Large intestine (tissue), 3 donors: Measurements from ENCODE around the gene CYB561A3. TPM values are rescaled to one million over a fixed set of nuclear protein-coding genes. Genes with fewer than 3 reads are reported as not detected.

Source experiments
- DNase-seq, 2 donors: peaks; one replicate each; pipeline versions ENCODE4 v3.0.0 to v3.0.0-alpha.2; 2013
- H3K27ac ChIP-seq: one replicate; pipeline ENCODE4 v1.5.1; 2013; ENCODE audit warnings: low read length
- H3K27me3 ChIP-seq: 2 replicates; pipeline ENCODE4 v1.6.1; 2013; ENCODE audit warnings: low read length; ENCODE audit not compliant: control insufficient read depth, insufficient read depth
- H3K36me3 ChIP-seq: 2 replicates; pipeline ENCODE4 v1.6.1; 2013; ENCODE audit warnings: low read length; ENCODE audit not compliant: control insufficient read depth, insufficient read depth
- H3K4me1 ChIP-seq: one replicate; pipeline ENCODE4 v1.6.1; 2013; ENCODE audit warnings: low read length; ENCODE audit not compliant: control insufficient read depth, insufficient read depth
- H3K4me3 ChIP-seq: one replicate; pipeline ENCODE4 v1.5.1; 2013; ENCODE audit warnings: low read length
- H3K9me3 ChIP-seq: one replicate; pipeline ENCODE4 v1.6.1; 2013; ENCODE audit warnings: mild to moderate bottlenecking, low read depth, low read length, moderate library complexity; ENCODE audit not compliant: control insufficient read depth
- WGBS: methylation state at CpG from one replicate; pipeline ENCODE4 v1.1.5; 2013; ENCODE audit warnings: low lambda C conversion rate; ENCODE audit not compliant: insufficient coverage; 5-methylcytosine and 5-hydroxymethylcytosine counted together
- polyA plus RNA-seq: library from polyadenylated mRNA; unstranded; fragments of 120-200 nt; gene quantifications from one replicate; pipeline ENCODE4 v1.2.1, GENCODE V29; 2013

CYB561A3 gene
- polyA plus RNA-seq, 1 donor = 31.1 TPM

- peaks cover 89% of the 10 kb centered on the region for H3K36me3 ChIP-seq
- no peak overlapping the region for H3K4me3 ChIP-seq
- DNase-seq = peak in 1 of 2 donors; percentile 62
- peak overlapping the region; percentile 52 for H3K27ac ChIP-seq
- H3K27me3 ChIP-seq = no peaks in the 10 kb centered on the region
- H3K4me1 ChIP-seq = peaks cover 26% of the 10 kb centered on the region
- H3K9me3 ChIP-seq = no peaks in the 10 kb centered on the region
- 86% methylated on average over 1 of the region's 14 CpGs for WGBS
Measured at GRCh38 chr11:61345954-61346843, 15.5 kb downstream of the CYB561A3 start.

DNA sequence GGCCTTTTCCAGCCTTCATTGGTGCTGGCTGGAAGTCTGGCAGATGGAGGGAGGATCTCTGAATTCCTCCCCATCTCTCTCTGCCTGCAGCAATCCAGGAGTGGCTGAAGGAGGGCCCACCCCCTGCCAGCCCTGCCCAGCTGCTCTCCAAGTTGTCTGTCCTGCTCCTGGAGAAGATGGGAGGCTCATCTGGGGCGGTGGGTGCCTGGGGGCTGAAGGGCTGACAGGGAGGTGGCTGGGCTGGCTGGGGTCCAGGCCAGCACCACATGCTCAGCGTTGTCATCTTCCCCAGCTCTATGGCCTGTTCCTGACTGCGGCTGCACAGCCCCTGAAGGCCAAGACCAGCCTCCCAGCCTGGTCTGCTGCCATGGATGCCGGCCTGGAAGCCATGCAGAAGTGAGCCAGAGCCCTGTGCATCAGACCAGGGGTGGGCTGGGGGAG lies 16.5 kb downstream of the CYB561A3 start:
- H3K27me3 ChIP-seq = no peaks in the 10 kb centered on the region
- H3K9me3 ChIP-seq = no peaks in the 10 kb centered on the region
- no peak for DNase-seq
- H3K4me3 ChIP-seq = no peak overlapping the region
- H3K4me1 ChIP-seq = peaks cover 26% of the 10 kb centered on the region
- peak overlapping the region; percentile 52 for H3K27ac ChIP-seq
- WGBS = no CpG with 5 or more reads among the region's 4 CpGs
- H3K36me3 ChIP-seq = peaks cover 87% of the 10 kb centered on the region

GRCh38 chr11:61343792-61344745 lies 17.6 kb downstream of the CYB561A3 start:
- no CpG with 5 or more reads among the region's 29 CpGs for WGBS
- no peak for DNase-seq
- no peak overlapping the region for H3K4me3 ChIP-seq
- no peaks in the 10 kb centered on the region for H3K9me3 ChIP-seq
- H3K27ac ChIP-seq = no peak overlapping the region
- peaks cover 26% of the 10 kb centered on the region for H3K4me1 ChIP-seq
- H3K27me3 ChIP-seq = no peaks in the 10 kb centered on the region
- H3K36me3 ChIP-seq = peaks cover 82% of the 10 kb centered on the region

- peaks cover 22% of the 10 kb centered on the region for H3K4me1 ChIP-seq
- H3K9me3 ChIP-seq = peaks cover 3% of the 10 kb centered on the region
- no peaks in the 10 kb centered on the region for H3K27me3 ChIP-seq
- H3K4me3 ChIP-seq = no peak overlapping the region
- H3K27ac ChIP-seq = no peak overlapping the region
- WGBS = 100% methylated on average over 2 of the region's 20 CpGs
- no peak for DNase-seq
- H3K36me3 ChIP-seq = peaks cover 79% of the 10 kb centered on the region
Measured at GRCh38 chr11:61342207-61342803, 19.4 kb downstream of the CYB561A3 start.

DNA sequence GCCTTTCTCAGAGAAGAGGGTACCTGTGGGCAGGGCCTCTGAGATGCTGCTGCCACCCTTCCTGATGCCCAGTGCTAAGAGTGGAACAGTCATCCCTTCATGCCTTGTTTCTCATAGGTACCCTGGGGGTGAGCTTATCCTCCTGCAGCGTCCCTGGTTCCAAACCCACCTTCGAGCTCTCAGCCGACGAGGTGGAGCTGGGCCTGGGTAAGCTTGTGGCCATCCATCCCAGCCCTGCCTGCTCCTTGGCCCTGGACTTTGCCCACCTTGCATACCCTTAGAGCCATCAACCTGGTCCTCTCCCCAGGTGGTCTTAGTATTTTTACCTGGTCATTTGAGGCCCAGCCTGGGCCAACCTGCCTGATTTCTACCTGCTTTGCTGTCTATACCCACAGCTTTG lies 20.0 kb downstream of the CYB561A3 start:
- H3K27ac ChIP-seq = no peak overlapping the region
- peaks cover 80% of the 10 kb centered on the region for H3K36me3 ChIP-seq
- no peaks in the 10 kb centered on the region for H3K27me3 ChIP-seq
- WGBS = no CpG with 5 or more reads among the region's 4 CpGs
- H3K9me3 ChIP-seq = peaks cover 3% of the 10 kb centered on the region
- H3K4me3 ChIP-seq = no peak overlapping the region
- peaks cover 23% of the 10 kb centered on the region for H3K4me1 ChIP-seq
- DNase-seq = no peak

DNA sequence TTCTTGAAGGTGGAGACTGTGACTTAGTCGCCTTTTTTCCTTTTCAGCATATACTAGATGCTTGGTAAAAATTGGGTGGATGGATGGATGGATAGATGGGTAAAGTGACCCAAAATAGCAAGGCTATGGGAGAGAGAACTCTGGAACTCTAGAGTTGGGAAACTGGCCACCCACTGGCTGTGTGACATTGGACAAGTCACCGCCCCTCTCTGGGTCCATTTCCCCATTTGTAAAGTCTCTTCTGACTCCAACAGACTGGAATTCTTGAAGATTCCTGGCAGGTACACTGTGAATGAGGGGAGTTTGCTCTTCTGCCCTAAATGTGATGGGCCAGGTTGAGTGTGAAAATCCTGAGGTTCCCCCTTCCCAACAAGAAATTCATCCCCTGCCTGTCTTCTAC lies 20.7 kb downstream of the CYB561A3 start:
- Histone ChIP-seq H3K36me3 (peaks cover 77% of the 10 kb centered on the region), H3K4me1 (peaks cover 21% of the 10 kb centered on the region), H3K9me3 (peaks cover 3% of the 10 kb centered on the region), H3K27me3 (no peaks in the 10 kb centered on the region), H3K27ac (no peak overlapping the region), H3K4me3 (no peak overlapping the region)
- no peak for DNase-seq
- no CpG with 5 or more reads among the region's 2 CpGs for WGBS

DNA sequence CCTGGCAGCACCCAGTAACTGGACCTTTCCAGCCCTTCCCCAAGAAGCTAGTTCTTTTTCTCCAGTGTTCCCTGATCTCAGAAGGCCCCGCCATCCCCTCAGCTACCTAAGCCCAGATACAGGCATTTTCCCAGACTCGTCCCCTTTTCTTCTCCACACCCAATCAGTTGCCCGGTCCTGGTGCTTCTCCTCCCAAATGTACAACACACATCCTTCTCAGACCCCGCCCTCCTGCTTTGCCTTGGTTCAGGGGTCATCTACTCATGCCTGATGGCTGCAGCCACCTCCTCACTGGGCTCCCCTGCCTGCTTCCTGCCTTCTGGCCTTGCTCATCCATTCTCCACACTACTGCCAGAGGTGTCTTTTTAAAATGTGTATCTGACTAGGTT lies 22.2 kb downstream of the CYB561A3 start:
- Histone ChIP-seq H3K4me1 (peaks cover 19% of the 10 kb centered on the region), H3K27ac (no peak overlapping the region), H3K36me3 (peaks cover 65% of the 10 kb centered on the region), H3K4me3 (no peak overlapping the region), H3K9me3 (peaks cover 3% of the 10 kb centered on the region), H3K27me3 (no peaks in the 10 kb centered on the region)
- WGBS = no CpG with 5 or more reads among the region's 4 CpGs
- no peak for DNase-seq

- DNase-seq = no peak
- H3K27me3 ChIP-seq = no peaks in the 10 kb centered on the region
- peaks cover 60% of the 10 kb centered on the region for H3K36me3 ChIP-seq
- no peak overlapping the region for H3K27ac ChIP-seq
- no peak overlapping the region for H3K4me3 ChIP-seq
- peaks cover 25% of the 10 kb centered on the region for H3K4me1 ChIP-seq
- no CpG with 5 or more reads among the region's 26 CpGs for WGBS
- peaks cover 3% of the 10 kb centered on the region for H3K9me3 ChIP-seq
Measured at GRCh38 chr11:61338783-61339489, 22.7 kb downstream of the CYB561A3 start.

- no peak for DNase-seq
- no peaks in the 10 kb centered on the region for H3K27me3 ChIP-seq
- no peak overlapping the region for H3K27ac ChIP-seq
- peaks cover 3% of the 10 kb centered on the region for H3K9me3 ChIP-seq
- H3K4me3 ChIP-seq = no peak overlapping the region
- H3K4me1 ChIP-seq = peaks cover 30% of the 10 kb centered on the region
- WGBS = no CpG with 5 or more reads among the region's 15 CpGs
- peaks cover 50% of the 10 kb centered on the region for H3K36me3 ChIP-seq
Measured at GRCh38 chr11:61337706-61338470, 23.8 kb downstream of the CYB561A3 start.
